Pons (tissue), 1 donor: Measurements from ENCODE around the gene HSPA4L.

ENCODE experiments used
- DNase-seq: peaks from one replicate; pipeline ENCODE4 v3.0.0-alpha.2; 2016; ENCODE audit warnings: low spot score

HSPA4L gene

GRCh38 chr4:127870281-127870680 is 88.2 kb downstream of the HSPA4L start:
- no peak for DNase-seq

GRCh38 chr4:127870688-127871087 is 88.6 kb downstream of the HSPA4L start:
- no peak for DNase-seq

DNA sequence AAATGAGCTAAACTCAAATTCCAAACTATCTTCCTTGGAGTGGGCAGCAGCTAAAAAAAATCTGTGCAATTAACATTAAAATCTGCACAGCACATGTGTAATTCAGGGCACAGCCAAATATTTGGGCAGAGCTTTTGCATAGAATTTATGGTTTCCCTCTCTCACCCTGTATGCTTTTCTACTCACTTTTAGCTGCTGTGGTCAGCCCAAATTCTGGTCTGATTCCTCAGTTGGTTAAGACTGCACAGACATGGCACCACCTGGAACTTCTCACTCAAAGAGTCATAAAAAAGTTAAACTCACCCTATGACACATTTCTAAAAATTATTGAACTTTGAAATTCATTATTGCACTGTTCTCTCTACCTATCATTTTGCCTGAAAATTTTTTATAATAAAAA is 93.7 kb downstream of the HSPA4L start:
- DNase-seq = no peak

DNA sequence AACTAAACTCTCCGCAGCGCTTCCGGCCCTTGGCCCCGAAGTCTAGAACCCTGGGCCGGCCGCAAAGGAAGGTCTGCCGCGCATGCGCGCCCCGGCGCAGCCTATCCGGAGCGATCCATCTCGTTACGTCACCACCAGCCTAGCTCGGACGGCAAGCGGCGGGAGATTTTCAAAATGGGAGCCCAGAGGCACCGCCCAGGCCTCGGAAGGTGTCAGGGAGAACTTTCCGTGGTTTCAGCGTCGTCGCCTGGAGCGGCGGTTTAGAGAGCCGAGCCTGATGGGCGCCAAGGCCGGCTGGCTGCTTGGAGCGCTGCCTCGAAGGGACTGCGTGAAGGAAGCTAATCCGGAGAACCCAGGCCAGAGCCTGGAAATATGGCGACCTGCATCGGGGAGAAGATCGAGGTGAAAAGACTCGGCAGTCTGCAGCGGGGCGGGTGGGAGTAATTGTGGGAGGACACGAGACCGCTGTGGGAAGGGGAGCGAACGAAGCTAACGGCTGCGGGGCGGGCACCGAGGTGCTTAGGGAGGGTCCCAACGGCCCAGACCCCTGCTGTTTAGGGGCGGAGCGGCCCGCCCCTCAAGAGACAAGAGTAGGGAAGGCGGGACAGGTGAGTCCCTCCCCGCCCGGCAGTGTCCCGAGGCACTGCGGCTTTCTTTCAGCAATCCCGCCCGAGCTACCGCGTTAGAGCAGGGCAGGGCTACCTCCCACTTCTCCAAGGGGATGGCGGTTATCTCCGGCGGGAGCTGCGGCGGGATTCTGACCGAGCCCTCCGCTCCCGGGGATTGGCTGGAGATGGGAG is 98.8 kb downstream of the HSPA4L start, which contains the start of gene PLK4:
TSS of gene PLK4 (plus strand) at position 131 of the 800 bp plus-strand sequence. CDS start at position 373, 242 bp downstream.
- DNase-seq = peak; percentile 93

DNA sequence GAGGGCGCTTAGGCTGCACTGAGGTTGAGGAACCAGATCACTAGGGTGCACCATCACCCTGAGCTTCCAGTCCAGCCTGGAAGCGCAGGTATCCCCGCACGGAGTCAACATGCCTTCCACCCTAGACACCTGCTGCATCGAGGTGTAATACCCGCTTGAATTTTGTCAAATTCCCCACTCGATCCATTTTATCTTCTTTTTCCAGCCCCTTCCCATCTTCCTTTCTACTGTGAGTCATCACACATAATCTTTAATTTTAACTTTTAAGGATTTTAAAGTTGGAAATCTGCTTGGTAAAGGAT is 99.4 kb downstream of the HSPA4L start:
- DNase-seq = no peak

DNA sequence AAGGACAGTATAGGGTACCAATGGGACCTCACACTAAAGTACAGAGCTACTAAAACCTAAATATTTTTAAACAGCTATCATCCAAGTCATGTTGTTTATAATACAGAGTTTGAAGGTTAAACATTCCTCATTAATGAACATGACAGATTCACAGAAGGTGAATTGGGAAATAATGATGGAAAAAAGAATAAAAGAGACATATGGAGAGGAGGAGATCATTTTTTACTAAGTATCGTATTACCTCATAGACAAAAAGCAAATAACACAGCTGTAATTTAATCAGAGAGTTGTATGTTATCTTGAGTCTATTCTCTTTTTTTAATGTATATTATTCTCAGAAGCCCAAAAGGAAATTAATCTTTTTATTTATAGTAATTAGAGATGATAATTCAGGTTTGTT is 106.4 kb downstream of the HSPA4L start:
- DNase-seq = no peak

GRCh38 chr4:127889903-127890302 is 107.8 kb downstream of the HSPA4L start:
- DNase-seq = no peak
